Measurements from ENCODE around the gene HUWE1.

DNA sequence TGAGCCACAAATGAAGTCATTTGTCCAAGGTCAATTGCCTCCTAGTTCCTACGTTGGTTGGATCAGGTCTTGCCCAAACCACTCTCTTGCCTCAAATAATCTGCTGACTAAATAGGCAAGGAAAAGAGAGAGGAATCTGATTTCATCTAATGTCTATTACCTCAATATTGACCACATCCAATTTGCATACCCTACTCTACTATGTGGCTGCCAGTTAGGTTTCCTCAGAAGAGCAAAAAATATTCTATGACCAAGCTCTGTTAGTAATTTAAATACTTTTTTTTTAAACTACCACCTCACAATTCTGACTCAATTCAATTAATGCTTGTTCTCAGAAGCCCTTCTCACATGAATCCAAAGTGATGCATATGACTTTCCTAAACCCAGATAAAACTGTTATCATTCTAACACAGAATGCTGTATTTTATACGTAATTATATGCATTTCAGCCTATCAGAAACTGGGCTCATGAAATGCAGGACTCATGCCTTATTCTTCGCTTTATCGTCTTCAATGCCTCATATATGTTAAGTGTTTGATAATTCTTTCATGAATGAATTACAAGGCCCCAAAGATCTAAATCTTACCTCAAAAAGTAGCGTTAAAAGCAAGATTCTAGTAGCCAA, 98.6 kb downstream of the HUWE1 start:
- TF ChIP-seq, protein P1, sequence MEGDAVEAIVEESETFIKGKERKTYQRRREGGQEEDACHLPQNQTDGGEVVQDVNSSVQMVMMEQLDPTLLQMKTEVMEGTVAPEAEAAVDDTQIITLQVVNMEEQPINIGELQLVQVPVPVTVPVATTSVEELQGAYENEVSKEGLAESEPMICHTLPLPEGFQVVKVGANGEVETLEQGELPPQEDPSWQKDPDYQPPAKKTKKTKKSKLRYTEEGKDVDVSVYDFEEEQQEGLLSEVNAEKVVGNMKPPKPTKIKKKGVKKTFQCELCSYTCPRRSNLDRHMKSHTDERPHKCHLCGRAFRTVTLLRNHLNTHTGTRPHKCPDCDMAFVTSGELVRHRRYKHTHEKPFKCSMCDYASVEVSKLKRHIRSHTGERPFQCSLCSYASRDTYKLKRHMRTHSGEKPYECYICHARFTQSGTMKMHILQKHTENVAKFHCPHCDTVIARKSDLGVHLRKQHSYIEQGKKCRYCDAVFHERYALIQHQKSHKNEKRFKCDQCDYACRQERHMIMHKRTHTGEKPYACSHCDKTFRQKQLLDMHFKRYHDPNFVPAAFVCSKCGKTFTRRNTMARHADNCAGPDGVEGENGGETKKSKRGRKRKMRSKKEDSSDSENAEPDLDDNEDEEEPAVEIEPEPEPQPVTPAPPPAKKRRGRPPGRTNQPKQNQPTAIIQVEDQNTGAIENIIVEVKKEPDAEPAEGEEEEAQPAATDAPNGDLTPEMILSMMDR (IDR thresholded peaks at IDR 0.05): no peak
- no peak for TF ChIP-seq POLR2A (IDR thresholded peaks at IDR 0.05)
- no peak for TF ChIP-seq POLR2AphosphoS5 (IDR thresholded peaks at IDR 0.05)
